Adipocyte (in vitro differentiated cells): ENCODE measurements around the gene C15orf61.
A peak's percentile ranks its signal among the peaks of the same experiment; 100 is the strongest.

ENCODE experiments used
- DNase-seq: peaks from one replicate; pipeline ENCODE4 v3.0.0-alpha.2; 2015; ENCODE audit warnings: low read depth
- H3K27me3 ChIP-seq: replicated peaks from 2 replicates; pipeline ENCODE4 v1.7.0; 2013; ENCODE audit warnings: mild to moderate bottlenecking, low read length, moderate library complexity; ENCODE audit not compliant: control insufficient read depth, insufficient read depth
- H3K36me3 ChIP-seq: 2 replicates; pipeline ENCODE4 v1.7.0; 2013; ENCODE audit warnings: low read length, mild to moderate bottlenecking, moderate library complexity; ENCODE audit not compliant: control insufficient read depth, insufficient read depth, severe bottlenecking
- H3K4me1 ChIP-seq: 2 replicates; pipeline ENCODE4 v1.7.0; 2013; ENCODE audit warnings: mild to moderate bottlenecking, low read length, moderate library complexity; ENCODE audit not compliant: control insufficient read depth, insufficient read depth
- H3K4me3 ChIP-seq: 2 replicates; pipeline ENCODE4 v1.7.0; 2013; ENCODE audit warnings: mild to moderate bottlenecking, low read length, moderate library complexity
- H3K9ac ChIP-seq: 2 replicates; pipeline ENCODE4 v1.7.0; 2013; ENCODE audit warnings: mild to moderate bottlenecking, low read length, moderate library complexity
- H3K9me3 ChIP-seq: 2 replicates; pipeline ENCODE4 v1.7.0; 2013; ENCODE audit warnings: mild to moderate bottlenecking, low read length, moderate library complexity; ENCODE audit not compliant: control insufficient read depth

Gene C15orf61

DNA sequence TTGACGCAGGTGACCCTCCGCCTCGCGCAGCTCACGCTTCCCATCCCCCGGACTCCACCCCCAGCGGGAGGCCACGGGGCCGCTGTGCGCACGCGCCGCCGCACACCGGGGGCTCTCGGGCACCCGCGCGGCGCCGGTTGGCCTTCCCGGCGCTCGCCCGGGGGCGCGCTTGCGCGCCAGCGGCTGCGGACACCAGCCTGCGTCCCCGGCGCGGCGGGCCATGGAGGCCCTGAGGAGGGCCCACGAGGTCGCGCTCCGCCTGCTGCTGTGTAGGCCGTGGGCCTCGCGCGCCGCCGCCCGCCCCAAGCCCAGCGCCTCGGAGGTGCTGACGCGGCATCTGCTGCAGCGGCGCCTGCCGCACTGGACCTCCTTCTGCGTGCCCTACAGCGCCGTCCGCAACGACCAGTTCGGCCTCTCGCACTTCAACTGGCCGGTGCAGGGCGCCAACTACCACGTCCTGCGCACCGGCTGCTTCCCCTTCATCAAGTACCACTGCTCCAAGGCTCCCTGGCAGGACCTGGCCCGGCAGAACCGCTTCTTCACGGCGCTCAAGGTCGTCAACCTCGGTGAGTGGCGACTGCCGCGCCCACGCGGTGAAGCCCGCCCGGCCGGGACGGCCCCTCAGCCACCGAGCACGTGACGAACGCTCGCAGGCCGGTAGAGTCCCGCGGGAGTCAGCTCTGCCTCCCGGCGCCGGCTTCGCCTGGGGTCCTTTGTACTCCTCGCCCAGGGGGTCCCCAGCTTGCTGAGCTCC lies at the start of gene C15orf61:
TSS of gene C15orf61 (plus strand) at position 103 of the 754 bp plus-strand sequence. CDS start at position 221, 118 bp downstream.
- peak; percentile 92 for DNase-seq

DNA sequence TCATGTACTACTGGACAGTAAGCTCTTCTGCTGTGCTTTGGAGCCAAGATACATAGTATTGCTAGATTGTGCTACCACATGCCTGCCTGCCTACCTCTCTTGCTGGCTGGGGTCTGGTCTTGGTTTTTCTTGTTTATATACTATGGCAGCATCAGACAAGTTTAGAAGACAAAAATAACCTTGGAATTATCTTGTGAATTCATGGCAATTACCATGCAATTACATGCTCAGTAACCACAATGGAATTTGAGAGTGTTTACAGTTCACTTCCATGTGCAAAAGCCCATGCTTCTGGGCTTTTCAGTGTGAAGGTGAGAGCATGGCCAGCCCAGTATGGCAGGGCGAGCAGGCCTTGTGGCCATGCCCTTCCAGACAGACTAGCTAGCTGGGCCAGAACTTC lies 48.0 kb upstream of the C15orf61 start:
- H3K27me3 ChIP-seq: no peaks in the 10 kb centered on the region
- H3K9ac ChIP-seq: no peak overlapping the region
- H3K36me3 ChIP-seq: peaks cover 15% of the 10 kb centered on the region
- no peaks in the 10 kb centered on the region for H3K4me1 ChIP-seq
- H3K4me3 ChIP-seq: no peak overlapping the region
- no peaks in the 10 kb centered on the region for H3K9me3 ChIP-seq
- peak; percentile 29 for DNase-seq

More for the DNA sequence above, at the start of gene C15orf61:
- Histone ChIP-seq H3K9ac (peak within 1 kb of the TSS; percentile 100), H3K27me3 (no peaks in the 10 kb centered on the region), H3K4me3 (peak within 1 kb of the TSS; percentile 89), H3K9me3 (no peaks in the 10 kb centered on the region), H3K36me3 (peaks cover 19% of the 10 kb centered on the region), H3K4me1 (peaks cover 34% of the 10 kb centered on the region)

DNA sequence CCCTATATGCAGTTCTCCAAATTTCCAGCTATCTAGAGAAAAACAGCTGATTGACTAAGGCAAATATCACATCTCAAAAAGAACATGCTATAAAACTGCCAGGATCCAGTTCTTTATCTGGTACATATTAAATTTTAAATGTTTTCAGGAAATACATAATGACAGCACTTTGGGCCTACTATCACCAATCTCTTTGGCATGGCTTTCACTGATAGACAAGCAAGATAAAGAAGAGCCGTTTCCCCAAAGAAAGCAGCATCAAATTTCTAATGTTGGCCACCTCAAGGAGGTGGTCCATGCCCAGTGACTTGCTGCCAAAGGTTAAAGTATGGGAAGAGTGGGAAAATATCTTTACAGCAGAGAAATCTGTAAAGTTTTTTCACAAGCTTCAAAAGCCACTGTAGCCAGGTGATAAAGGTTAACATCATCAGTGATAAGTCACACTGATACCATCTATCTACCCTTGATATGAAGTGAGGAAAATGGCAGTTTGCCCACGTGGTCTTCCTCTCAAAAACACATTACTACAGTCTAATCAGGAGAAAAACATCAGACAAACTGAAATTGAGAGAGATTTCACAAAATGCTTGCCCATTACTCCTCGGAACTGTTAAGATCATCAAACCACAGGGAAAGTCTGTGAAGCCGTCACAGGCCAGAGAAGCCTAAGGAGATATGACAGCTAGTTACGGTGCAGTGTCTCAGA lies 46.4 kb upstream of the C15orf61 start:
- H3K9ac ChIP-seq: no peak overlapping the region
- no peaks in the 10 kb centered on the region for H3K27me3 ChIP-seq
- peaks cover 8% of the 10 kb centered on the region for H3K4me1 ChIP-seq
- H3K4me3 ChIP-seq: no peak overlapping the region
- DNase-seq: no peak
- H3K36me3 ChIP-seq: peaks cover 14% of the 10 kb centered on the region
- no peaks in the 10 kb centered on the region for H3K9me3 ChIP-seq

DNA sequence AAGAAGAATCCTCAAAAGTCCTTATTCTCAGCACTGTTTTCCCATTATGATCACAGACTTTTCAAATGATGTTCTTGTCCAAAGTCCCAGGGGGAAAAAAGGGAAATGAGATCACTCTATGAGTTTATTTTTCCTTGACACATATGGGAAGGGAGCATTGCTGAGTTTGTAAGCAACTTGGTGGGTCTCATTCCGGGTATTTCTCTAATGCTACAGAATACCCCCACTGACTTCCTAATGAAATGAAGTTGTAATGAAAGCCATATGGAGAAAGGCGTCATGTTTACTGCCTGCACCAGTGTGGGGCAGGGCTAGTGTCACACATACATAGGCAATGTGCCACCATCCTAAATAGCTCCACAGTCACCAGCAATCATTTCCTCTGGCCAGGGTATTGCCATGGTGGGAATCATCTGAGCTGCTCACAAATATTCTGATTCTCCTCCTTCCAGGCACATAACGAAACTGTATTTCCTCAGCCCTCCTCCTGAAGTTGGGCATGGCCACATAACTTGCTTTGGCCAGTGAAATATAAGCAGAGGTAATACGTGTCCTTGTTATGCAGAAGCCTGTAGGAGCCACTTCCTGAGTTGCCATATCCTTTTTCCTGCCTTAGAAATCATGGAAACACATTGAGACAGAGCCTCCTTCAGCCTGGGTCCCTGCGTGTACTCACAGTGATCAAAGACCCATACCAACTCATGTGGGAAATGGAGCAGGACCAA lies 41.0 kb upstream of the C15orf61 start:
- Histone ChIP-seq H3K9ac (no peak overlapping the region), H3K36me3 (peaks cover 4% of the 10 kb centered on the region), H3K4me1 (peaks cover 24% of the 10 kb centered on the region), H3K27me3 (no peaks in the 10 kb centered on the region), H3K9me3 (peaks cover 4% of the 10 kb centered on the region), H3K4me3 (peak overlapping the region; percentile 45)
- DNase-seq: no peak

DNA sequence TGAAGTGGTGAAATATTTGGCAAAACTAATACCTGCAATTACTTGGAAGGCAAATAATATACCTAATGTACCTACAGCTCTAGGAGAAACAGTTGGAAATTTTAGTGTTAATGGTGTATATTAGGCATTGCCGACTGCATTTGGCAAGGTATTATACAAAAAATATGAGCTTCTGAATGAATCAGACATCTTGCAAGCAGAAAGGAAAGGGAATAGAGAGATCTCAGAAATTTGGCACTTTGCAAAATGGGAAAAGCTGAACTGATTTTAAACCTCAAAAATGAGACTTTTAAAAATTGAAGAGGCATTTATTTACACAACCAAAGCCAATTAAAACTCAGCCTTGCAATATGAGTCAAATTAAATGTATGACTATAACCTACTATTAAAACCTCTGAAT lies 40.2 kb upstream of the C15orf61 start:
- Histone ChIP-seq H3K4me3 (peak overlapping the region; percentile 45), H3K9ac (no peak overlapping the region), H3K4me1 (peaks cover 24% of the 10 kb centered on the region), H3K9me3 (peaks cover 7% of the 10 kb centered on the region), H3K27me3 (no peaks in the 10 kb centered on the region), H3K36me3 (peaks cover 4% of the 10 kb centered on the region)
- DNase-seq: no peak

DNA sequence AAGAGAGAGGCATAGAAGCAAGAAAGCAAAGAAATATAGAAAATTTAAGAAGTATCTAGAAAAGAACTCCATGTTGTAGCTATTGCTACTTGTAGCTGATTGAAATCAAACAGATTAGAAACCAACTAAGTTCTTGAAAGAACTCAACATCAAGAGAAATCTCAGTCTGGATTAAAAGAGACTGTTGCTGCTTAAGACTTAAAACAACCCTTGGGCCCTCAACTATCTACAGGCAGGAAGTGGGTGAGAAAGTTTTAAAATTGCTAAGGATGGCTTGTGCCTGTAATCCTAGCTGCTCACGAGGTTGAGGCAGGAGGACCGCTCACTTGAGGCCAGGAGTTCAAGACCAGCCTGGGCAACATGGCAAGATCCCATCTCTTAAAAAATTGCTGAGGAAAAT lies 39.3 kb upstream of the C15orf61 start:
- Histone ChIP-seq H3K9ac (no peak overlapping the region), H3K36me3 (no peaks in the 10 kb centered on the region), H3K27me3 (no peaks in the 10 kb centered on the region), H3K4me1 (peaks cover 24% of the 10 kb centered on the region), H3K9me3 (peaks cover 7% of the 10 kb centered on the region), H3K4me3 (no peak overlapping the region)
- DNase-seq: no peak

DNA sequence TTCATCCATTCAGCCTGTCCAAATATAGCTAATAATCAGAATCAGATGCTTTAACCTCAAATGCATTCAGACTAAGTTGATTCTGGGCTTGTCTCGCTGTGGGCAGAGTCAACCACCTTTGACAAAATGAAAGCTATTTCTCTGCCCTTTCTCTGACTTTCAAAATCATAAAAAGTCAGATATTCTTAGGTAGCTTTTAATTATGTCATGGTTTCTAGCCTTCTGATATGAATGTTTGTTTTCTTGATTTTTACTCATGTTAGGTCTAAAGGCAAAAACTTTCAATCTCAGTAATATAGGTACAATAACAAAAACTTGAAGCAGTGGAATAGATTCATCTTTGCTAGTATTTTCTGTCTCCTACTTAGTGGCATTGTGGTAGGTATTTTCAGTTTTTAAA lies 25.3 kb upstream of the C15orf61 start:
- no peak for DNase-seq

DNA sequence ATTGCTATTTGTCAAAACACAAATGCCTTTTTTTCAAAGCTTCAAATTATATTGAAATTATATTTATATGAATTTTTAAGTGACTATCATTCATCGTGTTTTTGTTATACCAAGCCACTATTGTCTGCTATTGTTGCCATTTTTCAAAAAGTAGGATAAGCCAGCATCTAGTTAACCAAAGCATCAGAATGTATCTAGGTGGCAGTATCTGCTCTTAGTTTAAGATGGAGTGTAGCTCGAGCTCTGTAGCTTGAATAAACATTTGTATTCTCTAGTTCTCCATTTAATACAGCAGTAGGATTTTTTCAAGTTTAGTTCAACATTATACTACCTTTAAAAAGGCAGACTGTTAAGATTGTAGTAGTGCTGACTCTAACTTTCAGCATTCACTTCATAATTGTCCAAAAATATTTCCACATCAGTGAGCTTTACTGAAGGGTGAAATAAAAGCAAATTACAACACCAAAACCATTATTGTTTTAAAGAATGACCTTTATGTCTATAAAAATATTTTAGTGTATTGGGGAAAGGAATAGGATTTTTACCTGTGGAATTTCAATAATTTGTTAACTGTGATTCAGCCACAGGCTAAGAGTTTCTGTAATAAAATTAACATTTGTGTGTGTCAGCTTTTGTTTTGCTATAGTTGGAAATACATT lies 19.6 kb upstream of the C15orf61 start:
- peaks cover 60% of the 10 kb centered on the region for H3K4me1 ChIP-seq
- peak overlapping the region; percentile 45 for H3K4me3 ChIP-seq

More for the DNA sequence above, 25.3 kb upstream of the C15orf61 start:
- H3K9ac ChIP-seq: no peak overlapping the region
- H3K4me3 ChIP-seq: no peak overlapping the region
- H3K4me1 ChIP-seq: peaks cover 4% of the 10 kb centered on the region
- H3K9me3 ChIP-seq: no peaks in the 10 kb centered on the region
- peaks cover 20% of the 10 kb centered on the region for H3K36me3 ChIP-seq
- H3K27me3 ChIP-seq: no peaks in the 10 kb centered on the region

DNA sequence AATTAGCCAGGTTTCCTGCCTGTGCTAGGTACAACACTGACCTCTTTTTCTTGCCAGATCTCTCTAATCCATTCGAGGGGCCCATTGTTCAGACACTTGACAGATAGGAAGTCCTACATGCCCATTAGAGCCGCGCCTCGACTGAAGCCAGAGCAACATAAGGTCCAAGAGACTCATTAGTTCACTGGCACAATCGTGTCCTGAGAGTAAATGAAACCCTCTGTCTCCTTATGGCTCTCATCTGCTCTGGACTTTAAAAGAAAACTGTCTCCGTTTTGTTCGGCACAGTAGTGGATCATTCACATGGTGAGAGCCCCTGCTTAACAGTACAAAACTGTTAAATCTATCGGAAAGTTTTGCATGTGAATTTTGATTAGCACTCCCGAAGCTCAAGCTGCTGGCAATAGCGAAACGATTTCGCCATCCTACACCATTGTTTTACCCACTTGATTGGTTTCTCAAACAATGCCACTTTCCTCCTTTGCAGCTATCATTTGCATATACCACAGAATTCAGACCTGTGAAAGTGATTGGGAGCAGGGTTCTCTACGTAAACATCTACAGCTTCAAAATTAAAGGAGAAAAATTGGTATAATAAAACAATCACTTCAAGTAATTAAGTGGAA lies 19.0 kb upstream of the C15orf61 start:
- no peak for DNase-seq
- no peaks in the 10 kb centered on the region for H3K9me3 ChIP-seq
- peak overlapping the region; percentile 45 for H3K4me3 ChIP-seq
- no peaks in the 10 kb centered on the region for H3K27me3 ChIP-seq
- H3K9ac ChIP-seq: peak overlapping the region; percentile 67
- H3K36me3 ChIP-seq: no peaks in the 10 kb centered on the region
- H3K4me1 ChIP-seq: peaks cover 67% of the 10 kb centered on the region

More for the DNA sequence above, 19.6 kb upstream of the C15orf61 start:
- Histone ChIP-seq H3K36me3 (no peaks in the 10 kb centered on the region), H3K9ac (peak overlapping the region; percentile 67), H3K27me3 (no peaks in the 10 kb centered on the region), H3K9me3 (no peaks in the 10 kb centered on the region)
- DNase-seq: peak; percentile 67

DNA sequence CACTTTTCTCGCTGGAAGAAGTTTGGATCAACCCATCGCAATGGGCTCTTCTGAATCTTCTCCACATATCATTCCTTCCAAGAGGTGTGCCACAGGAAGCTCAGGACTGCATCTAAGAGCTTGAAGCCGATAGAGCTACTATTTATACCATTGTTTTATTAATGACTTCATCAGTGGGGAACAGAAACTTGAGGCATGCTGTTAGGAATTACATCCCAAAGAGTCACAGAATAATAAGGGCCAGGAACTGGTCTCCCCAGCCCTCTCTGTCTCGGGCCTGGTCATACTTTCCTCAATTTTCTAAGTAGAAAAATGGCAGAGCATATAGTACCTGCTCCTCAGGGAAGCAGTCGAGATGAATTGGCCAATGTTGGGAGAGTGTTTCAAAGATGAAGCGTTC lies 16.9 kb upstream of the C15orf61 start:
- peak overlapping the region; percentile 57 for H3K4me3 ChIP-seq
- no peaks in the 10 kb centered on the region for H3K27me3 ChIP-seq
- DNase-seq: no peak
- H3K9me3 ChIP-seq: no peaks in the 10 kb centered on the region
- peak overlapping the region; percentile 83 for H3K9ac ChIP-seq
- peaks cover 80% of the 10 kb centered on the region for H3K4me1 ChIP-seq
- H3K36me3 ChIP-seq: peaks cover 8% of the 10 kb centered on the region
